HFF-Myc (cell line): ENCODE data around the gene ZMIZ1.

ENCODE experiments used
- DNase-seq: peaks from one replicate; pipeline ENCODE4 v3.0.0-alpha.2; 2011; ENCODE audit warnings: low read depth; ENCODE audit errors: extremely low read depth
- H3K4me3 ChIP-seq: replicated peaks from 2 replicates; pipeline ENCODE4 v1.5.1; 2011; ENCODE audit warnings: low read depth, mild to moderate bottlenecking, control low read depth, low read length
- CTCF ChIP-seq: IDR thresholded peaks from 2 replicates; pipeline ENCODE4 v1.5.1; 2012; ENCODE audit warnings: mild to moderate bottlenecking, low read depth, low read length, control low read depth; ENCODE audit errors: missing control alignments

Gene ZMIZ1

DNA sequence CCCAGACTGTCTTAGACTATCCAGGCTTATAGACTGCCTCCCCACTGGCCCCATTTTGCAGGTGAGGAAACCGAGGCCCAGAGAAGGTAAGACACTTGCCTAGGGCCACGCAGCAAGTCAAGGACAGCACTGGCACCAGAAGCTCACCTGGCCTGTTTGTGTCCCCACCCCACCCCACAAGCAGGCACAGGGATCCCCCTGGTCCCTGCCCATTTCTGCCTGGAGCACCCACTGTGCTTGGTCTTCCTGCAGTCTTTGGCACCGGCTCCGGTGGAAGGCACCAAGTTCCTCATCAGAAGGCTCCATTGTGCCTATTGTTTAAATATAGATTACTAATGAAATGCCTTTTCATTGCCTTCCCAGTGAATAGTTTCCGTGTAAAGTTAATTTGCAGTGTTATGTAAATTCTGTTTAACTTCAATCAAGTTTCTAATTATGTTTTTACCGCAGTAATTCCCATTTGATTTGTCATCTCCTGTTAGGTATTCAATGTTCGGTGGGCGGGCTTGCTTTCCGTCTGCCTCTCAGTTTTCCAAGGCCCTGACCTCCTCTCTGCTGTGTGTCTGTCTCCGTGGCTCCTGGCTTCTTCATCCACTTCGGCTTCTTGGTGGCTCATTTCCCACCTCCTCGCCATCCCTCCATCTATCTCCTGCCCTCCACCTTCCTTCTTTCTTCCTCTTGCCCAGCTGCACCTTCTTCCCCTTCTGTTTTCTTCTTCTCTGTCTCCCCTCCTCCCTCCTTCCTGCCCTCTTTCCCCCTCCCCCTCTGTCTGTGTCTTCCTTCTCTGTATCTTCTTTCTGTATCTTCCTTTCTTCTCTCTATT is 75.8 kb downstream of the ZMIZ1 start:
- H3K4me3 ChIP-seq: no peak overlapping the region
- no peak for DNase-seq
- TF ChIP-seq CTCF: no peak

DNA sequence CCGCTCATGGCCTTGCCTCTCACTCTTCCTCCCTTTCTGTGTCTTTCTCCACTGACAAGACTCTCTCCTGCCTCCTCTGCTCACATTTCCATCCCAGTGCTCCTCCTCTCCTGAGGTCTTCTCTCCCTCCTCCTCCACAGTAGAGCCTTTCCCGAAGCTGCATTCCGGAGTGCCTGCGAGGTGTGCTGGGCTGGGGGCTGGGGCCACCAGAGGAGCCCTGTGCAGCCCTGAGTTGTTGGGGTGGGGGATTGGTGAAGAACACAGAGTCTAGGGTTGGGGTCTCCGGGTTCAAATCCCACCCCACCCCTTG is 76.4 kb downstream of the ZMIZ1 start:
- no peak overlapping the region for H3K4me3 ChIP-seq
- DNase-seq: no peak
- no peak for TF ChIP-seq CTCF

DNA sequence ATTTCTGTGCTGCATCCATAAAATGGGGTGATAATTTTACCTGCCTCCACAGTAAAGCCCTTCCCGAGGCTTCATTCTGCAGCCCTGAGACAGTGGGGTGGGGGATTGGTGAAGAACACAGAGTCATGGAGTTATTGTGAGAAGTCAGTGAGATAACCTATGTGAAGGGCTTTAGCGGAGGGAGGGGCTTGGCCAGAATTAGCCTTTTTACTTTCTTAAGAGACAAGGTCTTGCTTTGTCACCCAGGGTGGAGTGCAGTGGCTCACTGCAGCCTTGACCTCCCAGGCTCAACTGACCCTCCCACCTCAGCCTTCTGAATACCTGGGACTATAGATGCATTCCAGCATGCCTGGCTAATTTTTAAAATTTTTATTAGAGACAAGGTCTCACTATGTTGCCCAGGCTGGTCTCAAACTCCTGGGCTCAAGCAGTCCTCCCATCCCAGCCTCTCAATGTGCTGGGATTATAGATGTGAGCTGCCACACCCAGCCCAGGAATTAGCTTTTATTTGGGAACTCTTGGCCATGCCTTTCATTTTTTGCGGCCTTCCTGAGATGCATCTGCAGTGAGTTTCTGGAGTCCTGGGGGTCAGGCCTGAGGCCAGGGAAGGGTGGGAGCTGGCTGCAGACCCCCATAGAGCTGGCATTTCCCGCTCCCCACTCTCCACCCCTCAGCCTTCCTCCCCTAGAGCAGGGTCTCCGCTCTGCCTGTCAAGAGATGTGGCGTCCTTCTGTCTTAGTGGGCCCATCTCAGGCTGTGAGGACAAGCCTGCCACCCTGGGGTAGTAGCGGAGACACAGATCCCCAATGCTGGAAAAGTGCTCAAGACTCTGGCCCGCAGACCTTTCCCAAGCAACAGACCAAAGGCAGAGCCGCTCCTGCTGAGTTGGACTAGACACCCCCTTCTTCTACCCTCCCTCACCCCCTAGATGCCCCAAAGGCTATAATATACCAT is 77.0 kb downstream of the ZMIZ1 start:
- no peak for DNase-seq
- no peak for TF ChIP-seq CTCF
- H3K4me3 ChIP-seq: no peak overlapping the region

DNA sequence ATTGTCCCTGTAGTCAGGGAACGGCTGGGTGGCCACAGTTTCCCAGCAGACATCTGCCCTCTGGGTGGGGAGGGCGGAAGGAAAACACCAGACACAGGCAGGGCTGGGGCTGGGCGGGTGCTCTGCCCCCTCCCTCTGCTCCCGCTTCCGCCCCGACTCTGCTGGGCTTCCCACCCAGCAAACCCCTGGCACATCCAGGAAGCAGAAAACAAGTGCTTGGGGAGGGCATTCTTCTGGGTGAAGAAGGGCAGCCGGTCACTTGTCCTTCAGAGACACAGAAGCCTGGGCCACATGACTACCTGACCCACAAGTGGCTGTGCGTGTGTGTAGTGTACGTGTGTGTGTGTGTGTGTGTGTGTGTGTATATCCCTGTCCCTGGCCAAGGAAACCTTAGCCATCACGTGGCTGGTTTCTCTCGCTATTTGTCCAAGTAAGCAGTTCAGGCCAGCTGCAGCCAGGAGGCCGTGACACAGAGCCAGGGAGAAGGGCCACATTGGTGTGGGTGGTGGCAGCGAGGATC is 77.9 kb downstream of the ZMIZ1 start:
- no peak overlapping the region for H3K4me3 ChIP-seq
- no peak for TF ChIP-seq CTCF
- no peak for DNase-seq

- no peak overlapping the region for H3K4me3 ChIP-seq
- no peak for TF ChIP-seq CTCF
- DNase-seq: no peak
These were observed 78.5 kb downstream of the ZMIZ1 start for GRCh38 chr10:79147306-79147705.

- no peak for DNase-seq
- no peak for TF ChIP-seq CTCF
- H3K4me3 ChIP-seq: no peak overlapping the region
These were observed 79.2 kb downstream of the ZMIZ1 start for GRCh38 chr10:79147796-79148451.
